Measurements from ENCODE around the gene ARL16. TPM values are rescaled to one million over a fixed set of nuclear protein-coding genes. Genes with fewer than 3 reads are reported as not detected.

Gene ARL16
- total RNA-seq, 1 donor from 2014 or later = 46.3 TPM

DNA sequence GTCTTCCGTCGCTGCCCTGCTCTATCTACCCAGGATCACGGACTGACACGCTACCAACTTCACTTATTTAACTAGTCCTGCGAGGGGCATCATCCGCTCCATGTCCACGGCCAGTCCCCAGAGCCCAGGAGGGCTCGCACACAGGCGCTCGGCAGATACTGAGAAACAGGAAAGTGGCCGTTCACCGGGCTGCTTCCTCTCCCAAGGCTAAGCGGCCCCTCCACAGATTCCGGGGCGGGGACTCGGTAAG is 17.6 kb downstream of the ARL16 start:
- Mint-ChIP-seq H3K4me1 (ENCODE audit: unreplicated experiment) (peaks cover 17% of the 10 kb centered on the region), H3K36me3 (ENCODE audit: unreplicated experiment) (peaks cover 7% of the 10 kb centered on the region), H3K27ac (ENCODE audit: unreplicated experiment) (peak overlapping the region; percentile 91), H3K27me3 (ENCODE audit: unreplicated experiment) (no peaks in the 10 kb centered on the region), H3K9me3 (ENCODE audit: unreplicated experiment) (no peaks in the 10 kb centered on the region), H3K4me3 (ENCODE audit: unreplicated experiment) (peak overlapping the region; percentile 93)
- no peak for DNase-seq (ENCODE audit: extremely low spot score, unreplicated experiment)
- TF ChIP-seq, protein P1, sequence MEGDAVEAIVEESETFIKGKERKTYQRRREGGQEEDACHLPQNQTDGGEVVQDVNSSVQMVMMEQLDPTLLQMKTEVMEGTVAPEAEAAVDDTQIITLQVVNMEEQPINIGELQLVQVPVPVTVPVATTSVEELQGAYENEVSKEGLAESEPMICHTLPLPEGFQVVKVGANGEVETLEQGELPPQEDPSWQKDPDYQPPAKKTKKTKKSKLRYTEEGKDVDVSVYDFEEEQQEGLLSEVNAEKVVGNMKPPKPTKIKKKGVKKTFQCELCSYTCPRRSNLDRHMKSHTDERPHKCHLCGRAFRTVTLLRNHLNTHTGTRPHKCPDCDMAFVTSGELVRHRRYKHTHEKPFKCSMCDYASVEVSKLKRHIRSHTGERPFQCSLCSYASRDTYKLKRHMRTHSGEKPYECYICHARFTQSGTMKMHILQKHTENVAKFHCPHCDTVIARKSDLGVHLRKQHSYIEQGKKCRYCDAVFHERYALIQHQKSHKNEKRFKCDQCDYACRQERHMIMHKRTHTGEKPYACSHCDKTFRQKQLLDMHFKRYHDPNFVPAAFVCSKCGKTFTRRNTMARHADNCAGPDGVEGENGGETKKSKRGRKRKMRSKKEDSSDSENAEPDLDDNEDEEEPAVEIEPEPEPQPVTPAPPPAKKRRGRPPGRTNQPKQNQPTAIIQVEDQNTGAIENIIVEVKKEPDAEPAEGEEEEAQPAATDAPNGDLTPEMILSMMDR (IDR thresholded peaks at IDR 0.05) = no peak

DNA sequence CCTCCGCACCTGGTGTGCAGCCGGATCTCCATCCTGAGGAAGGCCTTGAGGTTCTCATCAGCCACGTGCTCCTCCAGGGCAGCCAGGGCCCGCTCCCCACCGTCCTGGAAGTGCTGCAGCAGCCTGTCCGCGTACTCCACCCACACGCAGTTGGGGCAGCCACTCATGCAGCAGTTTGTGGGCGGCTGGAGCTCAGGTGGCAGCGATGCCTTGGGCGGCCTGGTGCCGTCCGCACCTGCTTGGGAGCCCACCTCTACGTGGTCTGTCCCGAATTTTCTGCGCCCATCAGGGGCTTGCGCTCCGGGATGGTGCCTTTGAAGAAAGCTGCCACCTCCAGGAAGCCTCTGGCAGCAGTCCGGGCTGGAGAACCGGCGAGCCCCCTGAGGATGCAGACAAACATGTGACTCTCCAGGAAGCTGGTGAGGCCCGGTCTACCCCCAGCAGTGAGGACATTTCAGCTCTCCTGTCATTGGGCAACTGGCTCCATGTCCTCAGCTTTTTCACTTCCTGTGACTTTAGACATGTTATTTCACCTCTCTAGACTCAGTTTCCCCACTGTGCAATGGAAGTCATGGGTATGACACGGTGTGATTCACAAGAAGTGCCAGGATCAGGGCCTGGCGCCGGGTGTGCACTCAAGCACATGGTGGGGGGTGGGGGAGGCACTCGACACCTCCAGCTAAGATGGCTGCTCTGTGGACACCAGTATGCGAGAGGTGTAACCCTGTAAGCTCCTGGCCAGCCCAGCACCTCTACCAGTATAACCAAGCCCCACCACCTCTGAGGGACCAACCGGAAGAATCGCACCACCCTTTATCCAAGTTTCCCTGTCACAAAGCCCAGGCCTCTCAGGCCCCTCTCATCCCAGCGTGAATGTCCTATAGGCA is 18.1 kb downstream of the ARL16 start:
- Mint-ChIP-seq H3K27ac (ENCODE audit: unreplicated experiment) (peak overlapping the region; percentile 91), H3K27me3 (ENCODE audit: unreplicated experiment) (no peaks in the 10 kb centered on the region), H3K4me3 (ENCODE audit: unreplicated experiment) (peak overlapping the region; percentile 93), H3K36me3 (ENCODE audit: unreplicated experiment) (peaks cover 7% of the 10 kb centered on the region), H3K9me3 (ENCODE audit: unreplicated experiment) (no peaks in the 10 kb centered on the region), H3K4me1 (ENCODE audit: unreplicated experiment) (peaks cover 17% of the 10 kb centered on the region)
- DNase-seq (ENCODE audit: extremely low spot score, unreplicated experiment) = no peak
- TF ChIP-seq, protein P1 (IDR thresholded peaks at IDR 0.05) = no peak

DNA sequence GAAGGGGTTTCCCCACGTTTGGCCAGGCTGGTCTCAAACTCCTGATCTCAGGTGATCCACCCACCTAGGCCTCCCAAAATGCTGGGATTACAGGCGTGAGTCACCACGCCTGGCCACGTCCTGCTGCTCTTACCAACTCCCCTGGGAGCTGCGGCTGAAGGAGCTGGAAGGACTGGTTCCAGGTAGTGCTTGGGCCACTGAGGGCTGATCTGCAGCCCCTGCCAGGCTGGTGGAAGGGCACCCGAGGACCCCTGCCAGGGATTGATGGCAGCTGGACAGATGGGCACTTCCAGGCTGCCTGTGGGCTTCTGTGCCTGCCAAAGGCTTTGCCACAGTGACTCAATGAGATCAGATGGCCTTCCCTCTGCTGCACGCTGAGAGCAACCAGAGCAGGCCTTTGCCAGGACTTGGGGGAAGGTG is 19.5 kb downstream of the ARL16 start:
- peak overlapping the region; percentile 10 for H3K4me3 Mint-ChIP-seq (ENCODE audit: unreplicated experiment)
- no peaks in the 10 kb centered on the region for H3K9me3 Mint-ChIP-seq (ENCODE audit: unreplicated experiment)
- peaks cover 3% of the 10 kb centered on the region for H3K36me3 Mint-ChIP-seq (ENCODE audit: unreplicated experiment)
- peaks cover 17% of the 10 kb centered on the region for H3K4me1 Mint-ChIP-seq (ENCODE audit: unreplicated experiment)
- H3K27ac Mint-ChIP-seq (ENCODE audit: unreplicated experiment) = no peak overlapping the region
- TF ChIP-seq, protein P1 (IDR thresholded peaks at IDR 0.05) = no peak
- DNase-seq (ENCODE audit: extremely low spot score, unreplicated experiment) = no peak
- H3K27me3 Mint-ChIP-seq (ENCODE audit: unreplicated experiment) = no peaks in the 10 kb centered on the region

DNA sequence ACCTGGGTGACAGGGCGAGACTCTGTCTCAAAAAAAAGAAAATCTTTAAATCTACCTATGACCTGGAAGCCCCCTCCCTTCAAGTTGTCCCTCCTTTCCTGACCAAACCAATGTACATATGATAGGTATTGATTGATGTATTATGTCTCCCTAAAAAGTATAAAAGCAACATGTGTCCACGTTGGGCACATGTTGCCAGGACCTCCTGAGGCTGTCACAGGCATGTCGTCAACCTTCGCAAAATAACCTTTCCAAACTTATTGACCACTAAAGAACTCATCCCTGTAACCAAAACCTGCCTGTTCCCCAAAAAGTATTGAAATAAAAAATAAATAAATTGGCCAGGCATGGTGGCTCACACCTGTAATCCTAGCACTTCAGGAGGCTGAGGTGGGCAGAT is 21.6 kb downstream of the ARL16 start:
- H3K4me3 Mint-ChIP-seq (ENCODE audit: unreplicated experiment) = no peak overlapping the region
- no peak overlapping the region for H3K27ac Mint-ChIP-seq (ENCODE audit: unreplicated experiment)
- H3K36me3 Mint-ChIP-seq (ENCODE audit: unreplicated experiment) = no peaks in the 10 kb centered on the region
- H3K4me1 Mint-ChIP-seq (ENCODE audit: unreplicated experiment) = peaks cover 9% of the 10 kb centered on the region
- H3K9me3 Mint-ChIP-seq (ENCODE audit: unreplicated experiment) = no peaks in the 10 kb centered on the region
- TF ChIP-seq, protein P1 (IDR thresholded peaks at IDR 0.05) = no peak
- DNase-seq (ENCODE audit: extremely low spot score, unreplicated experiment) = no peak
- no peaks in the 10 kb centered on the region for H3K27me3 Mint-ChIP-seq (ENCODE audit: unreplicated experiment)

DNA sequence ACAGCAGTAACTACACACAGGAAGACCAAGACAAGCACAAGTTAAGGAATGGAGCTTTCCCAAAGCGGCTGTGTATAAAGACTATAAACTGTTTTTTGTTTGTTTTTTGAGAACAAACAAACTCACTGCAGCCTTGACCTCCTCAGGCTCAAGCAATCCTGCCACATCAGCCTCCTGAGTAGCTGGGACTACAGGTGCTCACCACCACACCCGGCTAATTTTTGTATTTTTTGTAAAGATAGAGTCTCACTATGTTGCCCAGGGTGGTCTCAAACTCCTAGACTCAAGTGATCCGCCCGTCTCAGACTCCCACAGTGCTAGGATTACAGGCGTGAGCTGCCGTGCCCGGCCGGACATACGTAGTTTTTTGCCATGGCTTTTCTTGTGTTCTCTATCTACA is 23.2 kb downstream of the ARL16 start:
- Mint-ChIP-seq H3K27me3 (ENCODE audit: unreplicated experiment) (no peaks in the 10 kb centered on the region), H3K27ac (ENCODE audit: unreplicated experiment) (no peak overlapping the region), H3K9me3 (ENCODE audit: unreplicated experiment) (no peaks in the 10 kb centered on the region), H3K36me3 (ENCODE audit: unreplicated experiment) (no peaks in the 10 kb centered on the region), H3K4me3 (ENCODE audit: unreplicated experiment) (no peak overlapping the region), H3K4me1 (ENCODE audit: unreplicated experiment) (peaks cover 1% of the 10 kb centered on the region)
- DNase-seq (ENCODE audit: extremely low spot score, unreplicated experiment) = no peak
- TF ChIP-seq, protein P1 (IDR thresholded peaks at IDR 0.05) = no peak

All from osteocyte (in vitro differentiated cells).